GM10266 (cell line): ENCODE measurements around the gene ELN.

Experiments
- DNase-seq: peaks from one replicate; pipeline ENCODE4 v3.0.0; 2012; ENCODE audit errors: extremely low spot score
- TF ChIP-seq, protein P1 (sequence below): IDR thresholded peaks from 2 replicates; pipeline ENCODE4 v1.5.1; 2012; ENCODE audit warnings: mild to moderate bottlenecking, low read depth; ENCODE audit not compliant: control insufficient read depth, insufficient read depth; ENCODE audit errors: missing control alignments

Gene ELN

DNA sequence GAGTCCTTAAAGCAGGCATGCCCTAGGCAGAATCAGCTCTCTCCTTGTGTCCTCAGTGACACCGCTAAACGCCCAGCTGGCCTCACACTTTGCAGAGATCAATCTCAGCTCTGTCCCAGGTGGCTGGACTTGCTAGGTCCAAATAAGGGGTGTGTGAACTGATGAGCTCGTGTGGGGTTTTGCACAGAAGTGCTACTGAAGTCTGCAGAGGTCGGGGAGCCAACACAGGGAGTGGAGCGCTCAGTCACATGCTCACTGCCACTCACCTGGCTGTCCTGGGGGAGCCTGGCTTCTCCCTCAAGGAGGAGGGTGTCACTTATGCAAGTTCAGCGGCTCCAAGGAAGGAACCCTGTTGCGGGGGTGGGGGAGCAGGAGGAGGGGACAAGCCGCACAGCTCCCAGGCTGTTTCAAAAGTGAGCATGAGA is 2.0 kb downstream of the ELN start:
- no peak for DNase-seq
- TF ChIP-seq, protein P1, sequence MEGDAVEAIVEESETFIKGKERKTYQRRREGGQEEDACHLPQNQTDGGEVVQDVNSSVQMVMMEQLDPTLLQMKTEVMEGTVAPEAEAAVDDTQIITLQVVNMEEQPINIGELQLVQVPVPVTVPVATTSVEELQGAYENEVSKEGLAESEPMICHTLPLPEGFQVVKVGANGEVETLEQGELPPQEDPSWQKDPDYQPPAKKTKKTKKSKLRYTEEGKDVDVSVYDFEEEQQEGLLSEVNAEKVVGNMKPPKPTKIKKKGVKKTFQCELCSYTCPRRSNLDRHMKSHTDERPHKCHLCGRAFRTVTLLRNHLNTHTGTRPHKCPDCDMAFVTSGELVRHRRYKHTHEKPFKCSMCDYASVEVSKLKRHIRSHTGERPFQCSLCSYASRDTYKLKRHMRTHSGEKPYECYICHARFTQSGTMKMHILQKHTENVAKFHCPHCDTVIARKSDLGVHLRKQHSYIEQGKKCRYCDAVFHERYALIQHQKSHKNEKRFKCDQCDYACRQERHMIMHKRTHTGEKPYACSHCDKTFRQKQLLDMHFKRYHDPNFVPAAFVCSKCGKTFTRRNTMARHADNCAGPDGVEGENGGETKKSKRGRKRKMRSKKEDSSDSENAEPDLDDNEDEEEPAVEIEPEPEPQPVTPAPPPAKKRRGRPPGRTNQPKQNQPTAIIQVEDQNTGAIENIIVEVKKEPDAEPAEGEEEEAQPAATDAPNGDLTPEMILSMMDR, result no peak

DNA sequence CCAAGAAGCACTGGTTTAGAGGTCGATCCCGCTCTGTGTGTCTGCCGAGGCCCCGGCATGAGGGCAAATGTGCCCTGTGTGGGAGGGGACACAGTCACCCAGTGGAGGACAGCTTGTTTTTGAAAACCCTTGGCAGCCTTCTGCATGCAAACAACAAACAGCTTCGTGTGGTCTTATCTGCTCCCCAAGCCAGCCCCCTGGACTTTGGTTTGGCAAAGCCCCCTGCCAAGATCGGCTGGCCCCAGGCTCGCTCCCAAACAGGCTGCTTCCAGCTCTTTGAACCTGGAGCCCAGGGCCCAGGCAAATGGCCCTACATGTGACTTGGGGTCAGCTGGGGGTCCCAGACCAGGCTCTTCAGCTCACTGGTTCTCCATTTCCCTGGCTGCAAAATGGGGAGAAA is 2.9 kb downstream of the ELN start:
- DNase-seq, result no peak
- TF ChIP-seq, protein P1, result no peak

DNA sequence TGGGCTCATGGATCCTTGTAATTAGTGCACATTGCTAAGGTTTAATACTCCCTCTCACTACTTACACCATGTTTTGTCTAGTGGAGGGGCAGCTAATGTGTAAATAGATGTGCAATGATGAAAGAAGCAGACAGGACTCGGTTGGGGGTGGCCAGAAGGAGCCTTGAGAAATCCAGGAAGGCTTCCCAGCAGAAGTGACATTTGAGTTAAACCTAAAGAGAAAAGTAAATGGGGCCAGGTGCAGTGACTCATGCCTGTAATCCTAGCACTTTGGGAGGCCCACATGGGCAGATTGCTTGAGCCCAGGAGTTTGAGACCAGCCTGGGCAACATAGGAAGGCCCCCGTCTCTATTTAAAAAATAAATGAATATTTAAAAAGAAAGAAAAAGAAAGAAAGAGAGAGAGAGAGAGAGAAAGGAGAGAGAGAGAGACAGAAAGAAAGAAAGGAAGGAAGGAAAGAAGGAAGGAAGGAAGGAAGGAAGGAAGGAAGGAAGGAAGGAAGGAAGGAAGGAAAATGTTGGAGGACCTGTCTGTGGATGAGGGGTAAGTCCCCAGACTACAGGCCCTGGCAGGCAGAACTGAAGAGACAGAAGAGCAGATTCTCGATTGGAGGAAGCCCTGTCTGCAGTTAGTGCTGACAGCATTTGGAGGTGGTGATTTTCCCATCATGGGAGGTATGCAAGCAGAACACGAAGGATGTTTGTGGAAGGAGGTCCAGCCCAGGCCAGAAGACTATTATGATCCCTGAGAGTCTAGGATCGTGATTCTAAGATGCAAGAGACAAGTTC is 3.6 kb downstream of the ELN start:
- TF ChIP-seq, protein P1, result no peak
- DNase-seq, result no peak

DNA sequence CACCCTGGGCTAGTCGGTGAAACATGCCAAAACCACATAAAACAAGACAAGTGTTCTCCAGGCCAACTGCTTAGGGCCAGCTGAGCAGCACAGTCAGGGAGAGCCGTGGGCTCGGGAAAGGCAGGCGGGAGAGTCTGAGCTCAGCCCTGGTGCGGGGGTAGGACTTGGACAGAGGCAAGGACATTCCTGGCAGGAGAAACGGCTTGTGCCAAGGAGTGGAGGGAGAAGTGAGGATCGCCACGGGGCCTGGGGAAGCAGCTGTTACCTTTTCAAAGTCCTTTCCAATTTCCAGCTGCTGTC is 4.2 kb downstream of the ELN start:
- no peak for DNase-seq
- TF ChIP-seq, protein P1, result no peak

DNA sequence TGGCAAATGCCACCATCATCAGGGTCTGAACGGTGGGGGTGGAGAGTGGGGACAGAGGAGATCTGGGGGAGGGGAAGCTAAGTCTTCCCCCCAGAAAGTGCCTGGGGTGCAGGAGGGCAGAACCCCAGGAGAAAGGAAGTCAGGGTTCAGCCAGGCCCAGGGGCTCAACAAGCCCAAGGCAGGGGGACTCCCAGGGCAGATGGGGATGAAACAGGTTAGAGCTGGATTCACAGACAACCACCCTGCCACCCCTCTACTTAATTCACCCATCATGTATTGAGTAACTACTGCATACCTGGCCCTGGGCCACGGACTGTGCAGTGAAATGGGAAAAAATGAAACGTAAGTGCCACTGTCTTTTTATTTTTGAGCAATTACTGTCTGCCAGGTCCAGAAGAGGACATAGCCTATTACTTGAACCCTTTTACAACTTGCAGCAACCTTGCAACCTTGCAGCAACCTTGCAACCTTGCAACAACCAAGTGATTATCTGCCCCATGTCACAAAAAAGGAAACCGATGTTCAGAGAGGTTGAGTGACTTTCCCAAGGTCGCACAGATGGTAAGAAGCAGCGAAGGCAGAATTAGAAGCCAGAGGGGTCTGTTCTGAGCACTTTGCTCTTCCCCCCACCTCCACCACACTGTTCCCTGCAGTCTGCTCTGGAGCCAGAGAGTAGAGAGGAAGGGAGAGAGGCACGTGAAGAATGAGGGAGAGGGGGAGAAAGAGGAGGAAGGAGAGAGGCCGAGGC is 4.8 kb downstream of the ELN start:
- no peak for DNase-seq
- TF ChIP-seq, protein P1, result no peak

DNA sequence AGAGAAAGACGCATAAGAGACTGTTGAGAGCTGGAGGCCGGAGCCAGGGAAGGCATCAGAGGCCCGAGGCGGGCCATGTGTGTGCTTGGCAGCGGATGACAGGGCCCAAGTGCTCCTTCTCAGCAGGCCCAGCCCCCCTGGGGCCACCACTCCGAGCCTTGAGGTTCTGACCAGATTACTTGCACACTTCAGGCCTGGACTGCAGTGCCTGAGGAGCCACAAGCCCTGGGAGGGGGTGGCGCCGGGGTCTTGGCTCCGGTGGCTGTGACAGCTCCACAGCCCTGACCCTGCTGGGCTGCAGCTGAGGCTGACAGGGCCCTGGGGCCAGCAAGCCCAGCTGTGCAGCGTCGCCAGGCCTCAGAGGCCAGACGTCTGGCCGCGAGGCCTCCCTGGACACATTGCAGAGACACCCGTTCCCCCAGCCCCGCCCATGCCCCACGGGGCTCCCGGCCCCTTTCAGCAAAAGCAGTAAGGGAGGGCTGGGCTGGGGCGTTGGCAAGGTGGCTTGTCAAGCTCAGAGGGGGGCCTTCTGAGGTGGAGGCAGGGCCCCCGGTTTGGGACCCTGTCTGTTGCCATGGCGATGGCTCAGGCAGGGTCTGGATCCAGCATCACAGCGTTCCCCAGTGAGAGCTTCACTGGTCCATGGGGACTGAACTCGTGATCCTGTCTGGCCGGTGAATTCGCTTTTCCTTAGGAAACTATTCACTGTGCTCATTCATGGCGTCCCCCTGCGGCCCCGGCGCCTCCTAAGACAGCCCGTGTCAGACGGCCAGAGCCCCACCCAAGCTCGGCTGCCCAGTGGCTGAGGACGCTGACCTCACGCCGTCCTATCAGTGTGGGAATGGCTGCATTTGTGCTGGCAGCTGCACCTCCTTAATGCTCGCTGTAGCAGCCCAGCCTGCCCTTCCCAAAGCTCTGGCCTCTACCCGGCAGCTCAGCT is 5.7 kb downstream of the ELN start:
- DNase-seq, result no peak
- TF ChIP-seq, protein P1, result no peak

DNA sequence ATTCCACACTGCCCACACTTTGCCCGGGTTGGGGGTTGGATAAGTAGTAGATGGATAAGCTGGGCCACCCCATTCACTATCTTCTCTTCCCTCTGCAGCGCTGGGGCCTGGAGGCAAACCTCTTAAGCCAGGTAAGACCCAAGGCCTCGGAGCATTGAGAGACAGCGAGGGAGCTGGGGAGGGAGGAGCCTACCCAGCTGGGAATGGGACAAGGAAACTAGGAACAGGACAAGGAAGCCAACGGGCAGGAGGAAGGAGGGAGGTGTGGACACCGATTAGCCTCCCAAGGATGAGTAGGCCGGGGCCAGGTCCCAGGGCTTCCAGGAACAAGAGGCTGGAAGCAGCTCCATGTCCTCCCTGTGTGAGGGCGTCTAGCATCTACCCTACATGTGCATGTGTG is 9.6 kb downstream of the ELN start:
- TF ChIP-seq, protein P1, result no peak
- DNase-seq, result no peak
